GM12891 (cell line): ENCODE results near the gene DCC.
A peak's percentile ranks its signal among the peaks of the same experiment; 100 is the strongest.

Experiments
- DNase-seq: peaks from one replicate; pipeline ENCODE4 v3.0.0; 2011; ENCODE audit warnings: low spot score; ENCODE audit not compliant: insufficient read length
- FAIRE-seq: peaks from 2 replicates; lab custom pipeline; 2011; peaks lifted over from hg19 to GRCh38; lab: Jason Lieb, UNC
- PAX5 ChIP-seq: IDR thresholded peaks from 2 replicates; pipeline ENCODE4 v1.6.1; 2011; ENCODE audit warnings: low read length, moderate library complexity, mild to moderate bottlenecking; ENCODE audit not compliant: insufficient read depth, severe bottlenecking
- POLR2A ChIP-seq: IDR thresholded peaks from 2 replicates; pipeline ENCODE4 v1.6.1; 2011; ENCODE audit warnings: low read depth, low read length, control low read depth
- POLR2AphosphoS5 ChIP-seq: IDR thresholded peaks from 2 replicates; pipeline ENCODE4 v1.6.1; 2011; ENCODE audit warnings: low read depth, low read length, control low read depth
- POU2F2 ChIP-seq: IDR thresholded peaks from 2 replicates; pipeline ENCODE4 v1.6.1; 2011; ENCODE audit warnings: low read depth, mild to moderate bottlenecking, control low read depth, low read length, moderate library complexity
- SPI1 ChIP-seq: IDR thresholded peaks from 2 replicates; pipeline ENCODE4 v1.6.1; 2011; ENCODE audit warnings: low read depth, low read length, control low read depth
- TAF1 ChIP-seq: IDR thresholded peaks from 2 replicates; pipeline ENCODE4 v1.6.1; 2011; ENCODE audit warnings: low read depth, low read length, control low read depth

The DCC gene

DNA sequence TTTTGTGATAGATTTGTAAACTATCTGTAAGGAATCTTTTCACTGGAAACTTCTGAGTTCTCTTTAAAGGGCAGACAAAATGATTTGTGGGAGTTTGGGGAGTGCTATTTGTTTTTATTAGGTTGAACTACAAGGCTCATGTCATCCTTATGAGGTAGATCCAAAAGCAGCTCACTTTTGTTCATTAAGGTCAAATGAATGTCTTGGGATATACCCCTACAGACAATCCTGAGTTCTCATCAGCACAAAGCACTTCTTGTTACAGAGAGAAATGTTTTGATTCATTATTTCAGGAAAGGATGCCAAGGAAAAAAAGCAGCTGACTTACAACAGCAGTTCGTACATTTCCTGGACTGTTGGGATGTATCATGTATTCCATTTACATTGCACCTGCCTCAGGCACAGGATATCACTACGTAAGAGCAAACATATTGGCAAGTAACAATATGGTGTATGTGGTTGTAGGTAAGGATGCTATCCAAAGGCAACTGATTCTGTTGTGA is 68.9 kb downstream of the DCC start:
- DNase-seq (no peak), FAIRE-seq (no peak)
- TF ChIP-seq PAX5 = no peak
- TF ChIP-seq SPI1 = no peak
- TF ChIP-seq POLR2A = no peak
- TF ChIP-seq POLR2AphosphoS5 = no peak
- no peak for TF ChIP-seq TAF1
- TF ChIP-seq POU2F2 = no peak

DNA sequence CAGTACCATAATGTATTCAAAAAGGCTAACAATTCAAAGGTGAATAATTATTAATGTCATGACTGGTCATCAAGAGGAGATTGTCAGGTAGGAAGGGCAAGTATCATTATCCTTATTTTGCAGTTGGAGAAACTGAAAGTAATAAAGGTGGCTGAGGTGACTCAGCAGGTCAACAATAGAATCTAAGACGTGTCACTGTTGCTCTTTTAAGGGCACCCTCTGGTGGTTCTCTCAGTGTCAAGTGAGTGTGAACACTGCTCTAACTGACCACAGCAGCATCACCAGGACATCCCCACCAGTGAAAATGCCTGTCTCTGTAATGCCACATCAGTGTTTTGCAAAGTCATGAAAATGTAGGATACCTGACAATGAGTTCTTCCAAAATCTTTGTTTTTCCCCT is 69.7 kb downstream of the DCC start:
- FAIRE-seq (peak; percentile 45), DNase-seq (peak; percentile 12)
- TF ChIP-seq TAF1 = no peak
- no peak for TF ChIP-seq POU2F2
- no peak for TF ChIP-seq SPI1
- no peak for TF ChIP-seq POLR2A
- TF ChIP-seq PAX5 = no peak
- no peak for TF ChIP-seq POLR2AphosphoS5

DNA sequence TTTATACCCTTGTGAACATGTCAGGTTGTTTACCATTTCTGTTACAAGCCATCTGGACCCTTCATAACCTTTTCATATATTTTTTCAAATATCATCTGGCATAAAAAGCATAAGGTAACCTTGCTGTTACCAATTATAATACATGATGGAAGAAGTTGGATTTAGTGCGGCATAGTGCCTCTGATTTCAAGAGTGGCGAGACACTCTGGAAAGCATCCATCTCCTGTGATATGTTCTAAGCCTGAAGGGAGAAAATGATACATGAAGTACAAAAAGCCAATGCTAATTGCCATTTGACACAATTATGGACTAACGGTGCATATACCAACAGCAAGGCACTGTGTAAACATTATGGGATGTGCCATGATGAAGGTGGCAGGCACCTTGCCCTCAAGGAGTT is 75.1 kb downstream of the DCC start:
- DNase-seq = no peak
- FAIRE-seq = no peak
- TF ChIP-seq TAF1 = no peak
- no peak for TF ChIP-seq POLR2A
- no peak for TF ChIP-seq POLR2AphosphoS5
- no peak for TF ChIP-seq SPI1
- no peak for TF ChIP-seq POU2F2
- TF ChIP-seq PAX5 = no peak

DNA sequence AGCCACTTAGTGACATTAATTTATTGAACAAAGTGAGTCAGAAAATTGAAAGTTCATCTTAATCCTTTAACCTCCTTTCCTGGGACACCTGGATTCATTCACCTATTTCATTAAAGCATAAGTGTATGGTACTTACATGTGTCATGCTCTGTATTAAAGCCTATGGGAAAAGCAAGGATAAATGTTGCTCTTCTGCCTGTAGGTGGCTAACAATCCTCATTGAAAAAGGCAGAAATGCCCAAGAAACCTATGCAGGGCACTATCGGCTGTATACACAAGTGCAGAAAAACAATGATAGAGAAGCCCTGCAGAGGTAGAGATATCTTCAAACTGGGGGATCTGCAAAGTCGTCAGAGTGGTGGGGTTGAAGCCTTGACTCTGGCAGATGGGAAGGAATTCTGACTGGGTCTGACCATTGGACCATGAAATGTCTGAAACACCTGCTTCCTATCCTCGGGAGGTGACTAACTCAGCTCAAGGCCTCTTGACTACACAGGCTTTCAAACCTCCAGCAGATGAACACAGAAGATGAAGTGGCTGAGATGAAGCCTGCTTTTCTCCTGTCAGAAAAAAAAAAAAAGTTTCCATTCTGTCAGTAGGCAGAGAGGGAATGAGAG is 83.1 kb downstream of the DCC start:
- DNase-seq (no peak), FAIRE-seq (no peak)
- TF ChIP-seq PAX5 (no peak), SPI1 (no peak), POU2F2 (no peak)

DNA sequence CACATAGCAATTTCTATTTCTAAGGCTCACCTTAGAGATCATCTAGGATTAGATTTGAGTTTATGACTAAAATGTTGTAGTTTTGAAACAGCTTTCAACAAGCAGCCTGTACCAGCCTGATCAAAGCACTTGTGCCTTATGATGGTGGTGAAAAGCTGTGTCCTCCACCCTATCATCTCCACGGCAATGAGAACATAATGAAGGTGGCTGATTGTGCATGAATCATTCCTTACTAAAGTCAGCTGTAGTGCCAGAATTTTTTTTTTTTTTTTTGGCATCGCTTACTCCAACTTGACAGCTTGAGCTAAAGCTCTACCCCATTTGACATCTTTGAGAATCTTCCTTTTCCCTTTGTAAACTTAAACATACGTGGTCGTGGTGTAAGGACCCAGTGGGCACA is 86.0 kb downstream of the DCC start:
- TF ChIP-seq POLR2A (no peak), POU2F2 (no peak), PAX5 (no peak), SPI1 (no peak), TAF1 (no peak), POLR2AphosphoS5 (no peak)
- FAIRE-seq (no peak), DNase-seq (no peak)

DNA sequence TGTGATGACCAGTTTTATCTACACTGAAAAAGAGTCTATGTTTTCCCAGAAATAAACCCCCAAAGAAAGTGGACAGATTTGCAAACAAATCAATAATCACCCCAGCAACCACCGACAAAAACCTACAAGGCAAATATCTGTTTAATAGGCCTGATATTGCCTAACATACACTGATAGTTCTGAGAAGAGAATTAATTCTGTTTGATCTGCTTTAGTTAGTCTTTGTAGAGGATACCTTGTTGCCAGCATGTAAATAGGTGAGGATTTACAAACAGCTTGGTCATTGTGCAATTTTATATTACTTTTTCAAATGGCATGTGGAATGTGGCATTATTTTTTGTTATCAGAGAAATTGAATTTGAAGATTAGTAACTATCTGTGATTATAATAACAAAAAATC is 86.5 kb downstream of the DCC start:
- no peak for DNase-seq
- no peak for FAIRE-seq
- TF ChIP-seq POLR2A = no peak
- TF ChIP-seq POLR2AphosphoS5 = no peak
- no peak for TF ChIP-seq POU2F2
- TF ChIP-seq TAF1 = no peak
- TF ChIP-seq SPI1 = no peak
- TF ChIP-seq PAX5 = no peak

DNA sequence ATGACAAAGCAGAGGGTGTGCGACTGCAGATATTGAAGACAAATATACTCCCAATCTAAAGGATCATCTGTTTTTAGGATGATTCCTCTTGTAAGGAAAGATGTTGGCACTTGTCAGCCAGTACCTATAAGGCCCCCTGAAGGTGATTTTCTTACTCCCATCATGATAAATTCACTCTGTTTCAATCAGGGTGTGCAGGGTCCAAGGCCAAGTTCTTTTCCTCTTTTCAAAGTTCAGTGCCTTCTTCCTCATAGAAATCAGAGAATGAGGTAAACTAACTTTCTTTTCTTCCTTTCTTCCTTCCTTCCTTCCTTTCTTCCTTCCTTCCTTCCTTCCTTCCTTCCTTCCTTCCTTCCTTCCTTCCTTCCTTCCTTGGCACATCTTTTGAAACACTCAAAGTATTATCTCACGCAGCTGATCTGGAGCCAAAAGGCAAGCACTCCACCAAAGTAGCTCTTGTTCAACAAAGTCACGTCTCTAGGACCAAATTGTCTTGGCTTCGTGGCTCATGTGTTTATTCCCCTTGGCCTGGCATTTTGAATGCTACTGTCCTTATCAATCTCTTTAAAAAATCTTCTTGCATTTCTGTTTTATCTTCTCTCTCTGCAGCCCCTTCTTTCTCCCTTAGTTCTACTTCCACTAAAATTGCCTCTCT is 87.7 kb downstream of the DCC start:
- DNase-seq (no peak), FAIRE-seq (no peak)
- no peak for TF ChIP-seq POU2F2
- TF ChIP-seq SPI1 = no peak
- no peak for TF ChIP-seq TAF1
- no peak for TF ChIP-seq PAX5
- no peak for TF ChIP-seq POLR2A
- TF ChIP-seq POLR2AphosphoS5 = no peak

DNA sequence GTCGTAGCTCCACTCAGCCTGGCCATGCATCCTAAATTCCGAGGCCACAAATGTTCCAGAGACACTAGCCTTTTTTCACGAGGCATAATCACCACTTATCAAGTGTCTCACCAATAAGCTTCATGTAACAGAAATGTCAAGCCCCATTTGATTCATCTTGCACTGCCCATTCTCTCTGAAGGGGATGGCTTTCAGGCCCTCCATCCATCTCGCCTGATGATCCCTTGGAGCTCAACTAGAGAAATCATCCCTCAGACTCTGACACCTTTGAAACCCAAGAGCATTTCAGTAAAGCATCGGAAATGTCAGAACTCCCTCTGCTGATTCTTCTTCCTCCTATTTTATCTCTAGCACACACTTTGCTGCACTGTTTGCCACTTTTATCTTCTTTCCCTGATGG is 91.7 kb downstream of the DCC start:
- no peak for FAIRE-seq
- no peak for TF ChIP-seq POLR2AphosphoS5
- no peak for TF ChIP-seq POU2F2
- no peak for TF ChIP-seq POLR2A
- no peak for TF ChIP-seq SPI1
- no peak for TF ChIP-seq TAF1
- no peak for TF ChIP-seq PAX5
- no peak for DNase-seq

DNA sequence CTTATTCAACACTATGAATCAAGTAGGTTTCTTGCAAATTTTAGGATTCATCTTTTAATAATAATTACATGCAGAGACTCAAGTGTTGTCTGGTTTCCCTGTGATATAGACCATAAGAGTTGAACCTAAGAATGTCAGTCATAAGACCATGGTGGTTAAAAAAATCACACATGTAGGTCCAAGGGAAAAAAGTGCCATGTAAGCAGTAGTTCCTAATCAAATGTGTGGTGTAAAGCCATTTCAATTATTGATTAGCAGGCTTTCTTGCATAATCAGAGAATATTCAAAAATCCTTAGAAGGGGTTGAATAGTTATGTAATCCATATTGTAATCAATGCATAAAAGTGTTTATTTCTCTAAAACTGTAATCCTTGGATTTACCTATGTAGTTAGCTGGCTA is 93.8 kb downstream of the DCC start:
- no peak for DNase-seq
- FAIRE-seq = no peak
- no peak for TF ChIP-seq SPI1

DNA sequence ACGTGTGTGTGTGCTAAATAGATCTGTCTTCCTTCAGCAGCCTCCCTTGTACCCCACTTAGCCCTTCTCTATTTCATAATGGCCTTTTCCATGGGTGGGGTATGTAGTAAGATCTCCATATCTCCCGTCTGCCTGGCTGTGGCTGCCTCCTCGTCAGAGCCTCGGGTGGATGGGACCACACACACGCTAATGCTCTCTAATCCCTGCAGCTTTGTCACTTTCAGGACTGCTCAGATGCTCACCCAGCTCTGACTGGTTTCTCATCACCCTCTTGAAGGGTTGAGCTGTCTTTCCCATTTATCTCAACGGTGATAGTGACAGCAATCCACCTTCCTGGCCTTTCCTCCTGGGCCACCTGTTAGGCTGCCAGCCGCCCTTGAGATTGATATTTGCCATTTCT is 95.3 kb downstream of the DCC start:
- DNase-seq = no peak
- TF ChIP-seq PAX5 (no peak), POLR2AphosphoS5 (no peak), POLR2A (no peak), SPI1 (no peak), POU2F2 (no peak), TAF1 (no peak)
- no peak for FAIRE-seq
